Stimulated activated CD8-positive, alpha-beta memory T cell treated with anti-CD3 and anti-CD28 coated beads, Interleukin-12 subunit alpha, Interleukin-12 subunit beta, amount 100 ng/mL, for 4 hours (primary cell): Measurements from ENCODE around the gene AP1G2.
"Not testable (repeated sequence)": the region's sequence is repeated elsewhere in the genome, so short reads cannot be mapped to it uniquely, and the experiment has no call there.

Experiments
- DNase-seq: peaks from one replicate; pipeline ENCODE4 v3.0.0-alpha.2; 2020; ENCODE audit warnings: low read depth

Gene AP1G2

DNA sequence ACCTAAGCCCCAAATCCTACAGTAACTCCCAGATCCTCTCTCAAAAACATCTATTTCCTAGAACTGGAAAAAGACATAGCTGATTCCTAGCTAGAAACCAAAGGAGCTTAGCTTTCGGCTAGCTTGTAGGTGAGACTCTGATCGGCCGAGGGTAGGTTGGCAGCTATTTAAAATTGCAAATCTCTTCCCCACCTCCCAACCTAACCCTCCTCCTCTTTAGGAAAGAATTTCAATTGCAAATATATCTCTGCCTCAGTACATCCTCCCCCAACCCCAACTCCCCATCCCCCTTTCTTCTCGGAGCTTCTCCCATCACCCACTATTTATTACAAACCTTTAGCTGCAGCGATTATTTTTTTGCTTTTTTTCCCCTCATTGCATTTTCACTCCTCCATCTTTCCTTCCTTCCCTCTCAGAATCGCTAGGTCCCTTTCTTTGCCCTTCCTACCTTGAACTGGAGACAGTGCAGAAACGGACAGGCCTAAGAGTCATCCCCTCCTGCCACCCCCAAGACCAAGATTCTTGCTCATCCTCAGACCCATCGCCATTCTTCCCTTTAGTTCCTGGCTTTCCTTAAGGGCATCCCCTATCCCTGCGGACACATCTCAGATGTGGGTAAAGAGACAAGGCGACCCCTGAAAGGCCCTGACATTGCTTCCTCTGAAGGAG, 29.4 kb downstream of the AP1G2 start:
- DNase-seq, result no peak

DNA sequence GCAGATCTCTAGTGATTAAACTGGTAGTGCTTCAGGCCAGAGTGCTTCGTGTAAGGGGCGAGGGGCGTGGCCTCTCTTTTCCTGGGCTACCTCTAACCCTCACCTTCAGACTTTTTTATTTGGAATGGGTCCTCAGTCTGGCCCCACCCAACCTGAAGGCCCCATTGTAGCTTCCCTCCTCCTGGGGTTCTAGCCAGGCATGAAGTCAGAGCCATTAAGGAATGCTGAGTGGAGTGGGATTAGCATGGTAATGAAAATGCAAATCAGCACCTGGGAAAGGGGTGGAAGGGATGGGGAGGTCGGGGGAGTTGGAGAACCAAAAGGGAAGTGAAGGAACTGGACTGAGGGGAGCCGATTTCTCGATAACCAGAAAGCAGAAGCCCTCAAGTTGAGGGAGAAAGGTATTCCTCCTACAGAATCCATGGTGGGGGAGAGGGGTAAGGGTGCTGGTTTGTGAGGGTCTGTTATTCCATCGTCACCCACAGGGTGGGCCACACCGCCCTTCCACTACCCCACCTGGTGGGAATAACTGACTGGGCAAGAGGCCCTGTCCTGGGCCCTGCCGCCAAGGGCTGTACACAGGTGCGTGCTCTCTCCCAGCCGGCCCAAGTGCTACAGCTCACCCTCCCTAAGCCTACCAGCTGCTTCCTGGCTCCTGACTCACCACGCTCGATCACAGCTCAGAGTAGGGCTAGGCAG, 30.1 kb downstream of the AP1G2 start:
- DNase-seq, result no peak

DNA sequence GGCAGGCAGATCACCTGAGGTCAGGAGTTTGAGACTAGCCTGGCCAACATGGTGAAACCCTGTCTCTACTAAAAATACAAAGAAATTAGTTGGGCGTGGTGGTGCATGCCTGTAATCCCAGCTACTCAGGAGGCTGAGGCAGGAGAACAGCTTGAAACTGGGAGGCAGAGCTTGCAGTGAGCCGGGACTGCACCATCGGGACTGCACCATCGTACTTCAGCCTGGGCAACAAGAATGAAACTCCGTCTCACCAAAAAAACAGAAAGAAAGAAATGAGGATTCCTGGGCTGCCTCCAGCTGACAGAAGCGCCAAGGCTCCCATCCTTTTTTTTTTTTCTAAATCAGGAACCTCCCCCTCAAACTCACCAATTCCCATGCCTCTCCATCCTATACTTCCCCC, 30.7 kb downstream of the AP1G2 start:
- not testable (repeated sequence) for DNase-seq

DNA sequence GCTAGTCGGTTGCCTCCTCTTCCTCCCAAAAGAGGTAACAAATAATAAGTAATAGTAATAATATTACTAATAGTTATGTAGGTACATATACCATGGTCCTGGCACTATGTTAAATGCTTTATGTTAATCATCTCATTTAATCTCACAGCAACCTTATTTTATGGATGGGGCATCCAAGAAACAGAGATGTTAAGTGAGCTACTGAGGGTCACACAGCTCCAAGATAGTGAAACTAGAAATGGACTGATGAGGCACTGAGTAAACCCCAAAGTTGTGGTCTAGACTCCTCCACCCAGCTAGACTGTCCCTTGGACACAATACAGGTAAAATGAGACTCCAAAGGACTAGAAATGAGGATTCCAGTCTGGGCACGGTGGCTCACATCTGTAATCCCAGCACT, 31.1 kb downstream of the AP1G2 start:
- DNase-seq, result no peak

DNA sequence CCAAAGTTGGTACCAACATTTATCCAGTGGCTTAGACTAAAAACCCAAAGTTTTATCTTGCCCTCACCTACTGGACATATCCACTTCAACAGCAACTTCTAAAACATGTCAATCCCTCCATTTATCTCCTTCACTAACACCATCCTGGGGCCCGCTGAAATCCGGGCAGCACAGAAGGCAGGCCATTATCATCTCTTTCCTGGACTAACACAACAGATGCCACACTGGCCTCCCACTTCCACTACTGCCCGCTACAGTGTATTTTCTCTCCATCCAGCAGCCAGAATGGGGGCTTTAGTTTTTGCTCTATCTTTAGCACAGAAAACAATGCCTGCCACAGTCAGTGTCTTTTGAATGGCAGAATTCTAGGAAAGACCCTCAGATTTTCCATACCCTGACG, 31.6 kb downstream of the AP1G2 start:
- DNase-seq, result no peak

DNA sequence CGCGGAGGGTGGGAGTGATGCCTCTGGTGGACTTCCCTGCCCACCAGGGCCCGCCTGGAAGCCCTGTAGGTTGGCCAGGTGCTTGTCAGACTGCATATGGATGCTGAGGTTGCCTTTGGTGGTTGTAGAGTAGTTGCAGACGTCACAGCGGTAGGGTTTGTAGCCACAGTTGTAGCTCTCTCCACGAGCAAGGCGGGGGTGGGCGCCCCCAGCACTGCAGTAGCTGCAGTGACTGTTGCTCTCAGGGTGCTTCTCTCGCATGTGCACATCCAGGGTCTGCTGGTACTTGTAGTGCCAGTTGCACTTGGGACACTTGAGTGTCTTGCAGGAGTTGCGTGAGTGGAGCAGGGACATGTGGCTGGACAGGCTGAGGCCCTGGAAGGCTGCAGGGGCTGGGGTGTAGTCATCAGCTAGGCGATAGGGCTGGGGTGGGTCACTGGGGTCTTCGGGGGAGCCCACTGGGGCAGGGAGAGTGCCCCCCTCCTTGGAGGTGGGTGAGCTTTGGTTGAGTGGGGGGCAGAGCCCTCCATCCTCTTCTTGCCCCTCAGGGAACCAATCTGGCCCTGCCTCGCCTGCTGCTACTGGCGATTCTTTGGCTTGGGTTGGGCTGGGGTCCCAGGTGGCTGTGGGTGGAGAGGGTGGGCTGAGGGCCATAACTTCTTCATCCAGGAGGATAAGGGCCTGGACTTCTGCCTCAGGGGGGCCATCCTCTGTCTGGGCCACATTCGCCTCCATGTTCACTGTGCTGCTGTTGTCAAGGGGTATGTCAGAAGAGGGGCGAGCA, 33.7 kb downstream of the AP1G2 start:
- no peak for DNase-seq

DNA sequence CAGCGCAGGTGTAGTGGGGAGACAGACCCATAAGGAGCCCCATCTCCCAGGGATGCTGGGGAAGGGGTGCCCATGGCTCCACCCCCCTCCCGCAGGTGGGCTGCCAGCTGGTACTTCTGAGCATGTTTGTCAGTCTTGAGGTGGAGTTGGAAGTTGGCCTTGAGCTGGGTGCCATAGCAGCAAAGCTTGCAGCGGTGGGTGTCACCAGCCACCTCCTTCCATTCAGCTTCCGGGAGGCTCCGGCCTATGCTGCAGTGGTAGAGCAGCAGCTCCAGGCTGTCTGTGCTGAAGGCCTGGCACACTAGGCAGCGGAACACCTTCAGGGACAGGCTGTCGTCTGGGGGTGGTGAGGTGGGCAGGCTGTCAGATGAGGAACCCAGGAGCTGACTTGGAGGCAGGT, 34.9 kb downstream of the AP1G2 start:
- no peak for DNase-seq

DNA sequence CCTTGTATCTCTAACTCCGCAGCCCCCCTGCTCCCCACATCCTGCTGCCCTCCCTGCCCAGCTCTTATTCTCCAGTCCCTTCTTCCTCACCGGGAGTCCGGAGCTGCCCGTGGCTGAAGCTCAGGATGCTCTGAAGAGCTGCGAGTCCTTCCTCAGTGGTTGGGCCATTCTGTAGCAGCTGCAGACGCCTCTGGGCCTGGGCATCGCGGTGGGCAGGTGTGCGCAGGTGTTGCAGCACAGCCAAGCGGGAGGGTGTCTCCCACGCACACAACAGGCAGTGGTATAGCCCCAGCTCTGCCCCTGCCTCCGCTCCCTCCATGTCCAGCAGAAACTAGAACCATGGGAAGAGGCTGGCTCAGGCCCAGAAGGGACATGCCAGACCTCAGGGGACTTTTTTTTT, 36.2 kb downstream of the AP1G2 start:
- DNase-seq, result no peak

DNA sequence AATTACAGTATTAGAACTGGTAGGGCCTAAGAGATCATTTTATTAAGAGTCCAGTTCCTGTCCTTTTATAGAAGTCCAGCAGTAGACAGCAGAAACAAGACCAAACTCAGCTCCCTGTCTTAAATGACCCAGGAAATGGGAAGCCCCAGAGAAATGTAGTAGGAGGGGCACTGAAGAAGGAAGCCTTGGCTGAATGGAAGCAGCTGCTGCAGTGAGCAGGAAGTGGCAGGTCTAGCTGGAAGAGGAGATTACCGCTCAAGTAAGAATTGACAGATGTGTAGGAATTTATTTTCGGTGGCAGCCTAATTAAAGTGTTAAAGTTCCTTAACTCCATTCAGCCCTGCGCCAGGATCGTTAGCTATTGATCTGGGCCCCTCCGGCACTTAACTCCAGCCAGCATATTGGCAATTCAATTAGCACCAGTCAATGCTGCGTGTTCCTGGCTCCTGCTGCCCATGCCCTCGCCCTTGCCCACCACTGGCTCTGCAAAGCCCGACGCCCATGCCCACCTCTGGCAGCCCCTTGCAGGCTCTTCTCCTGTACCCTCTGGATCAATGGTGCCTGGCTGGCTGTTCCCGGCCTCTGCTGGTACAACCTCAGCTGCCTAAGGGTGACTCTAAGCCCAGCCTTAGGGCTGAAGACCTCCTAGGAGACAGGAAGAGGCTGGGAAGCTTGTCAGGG, 37.1 kb downstream of the AP1G2 start:
- no peak for DNase-seq

DNA sequence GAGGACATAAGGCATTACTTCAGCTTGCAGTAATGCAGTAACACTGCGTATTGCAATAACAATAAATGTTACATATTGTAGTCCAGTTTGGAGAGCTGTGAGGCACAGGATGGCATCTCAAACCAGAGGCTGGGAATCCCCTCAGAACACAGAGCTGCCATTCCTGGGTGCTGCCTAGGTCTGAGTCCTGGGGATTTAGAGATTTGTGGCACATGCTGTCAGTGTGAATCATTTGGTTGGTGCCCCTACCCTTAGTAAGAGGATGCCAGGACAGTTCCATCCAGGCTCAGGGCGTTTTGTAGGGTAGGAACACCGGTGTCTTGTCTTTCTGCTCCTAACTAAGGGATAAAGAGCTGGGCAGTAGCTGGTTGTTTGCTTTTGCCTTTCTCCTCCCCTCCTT, 38.6 kb downstream of the AP1G2 start:
- no peak for DNase-seq

DNA sequence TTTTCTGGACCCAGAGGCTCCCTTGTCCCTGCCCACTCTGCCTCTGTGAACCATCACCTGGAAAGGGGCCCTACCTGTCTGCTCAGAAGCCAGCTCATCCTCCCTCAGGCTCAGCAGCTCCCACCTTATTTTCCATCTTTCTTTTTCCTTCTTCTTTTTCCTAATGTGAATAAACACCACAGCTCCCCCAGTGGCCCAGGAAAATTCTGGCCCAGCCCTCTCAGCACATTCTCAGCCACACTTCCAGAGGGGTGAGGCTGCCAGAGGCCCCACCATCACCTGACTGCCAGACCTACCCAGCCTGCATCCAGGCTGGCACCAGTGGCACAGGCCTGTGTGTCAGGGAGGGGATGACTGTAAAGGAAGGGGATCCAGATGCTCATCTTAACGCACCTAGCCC, 39.0 kb downstream of the AP1G2 start:
- DNase-seq, result no peak

DNA sequence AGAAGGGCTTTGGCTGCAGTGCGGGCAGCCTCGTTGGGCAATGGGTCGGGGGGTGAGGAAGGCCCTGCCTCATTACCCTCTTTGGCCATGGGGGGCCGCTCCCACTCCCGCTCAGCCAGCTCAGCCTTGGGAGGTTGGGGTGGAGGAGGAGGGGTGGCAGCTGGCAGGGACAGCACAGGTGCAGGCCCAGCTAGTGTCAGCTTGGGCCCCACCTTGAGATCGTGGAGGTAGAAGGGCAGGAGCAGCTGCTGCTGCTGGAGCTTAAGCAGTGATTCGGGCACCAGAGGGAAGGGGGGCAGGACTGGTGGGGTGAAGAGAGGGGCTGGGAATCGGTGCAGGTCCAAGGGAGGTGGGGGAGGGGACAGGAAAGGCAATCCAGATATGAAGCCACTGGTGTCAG, 42.0 kb downstream of the AP1G2 start:
- DNase-seq, result no peak

DNA sequence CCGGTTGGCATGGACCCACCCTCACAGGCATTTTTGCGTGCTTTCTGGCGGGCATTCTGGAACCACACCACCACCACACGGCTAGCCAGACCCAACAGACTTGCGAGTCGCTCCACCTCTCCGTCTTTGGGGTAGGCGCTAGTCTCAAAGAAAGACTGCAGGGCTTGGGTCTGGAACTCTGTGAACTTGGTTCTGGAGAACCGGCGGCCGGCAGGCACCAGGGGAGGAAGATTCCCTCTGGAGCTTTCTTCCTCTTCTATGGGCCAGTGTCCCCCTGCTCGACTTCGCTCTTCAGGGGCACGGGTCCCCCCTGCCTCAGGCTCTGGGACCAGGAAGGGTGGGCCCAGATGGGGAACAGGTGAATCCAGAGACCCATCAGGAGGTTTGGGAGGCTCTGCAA, 42.6 kb downstream of the AP1G2 start:
- no peak for DNase-seq

DNA sequence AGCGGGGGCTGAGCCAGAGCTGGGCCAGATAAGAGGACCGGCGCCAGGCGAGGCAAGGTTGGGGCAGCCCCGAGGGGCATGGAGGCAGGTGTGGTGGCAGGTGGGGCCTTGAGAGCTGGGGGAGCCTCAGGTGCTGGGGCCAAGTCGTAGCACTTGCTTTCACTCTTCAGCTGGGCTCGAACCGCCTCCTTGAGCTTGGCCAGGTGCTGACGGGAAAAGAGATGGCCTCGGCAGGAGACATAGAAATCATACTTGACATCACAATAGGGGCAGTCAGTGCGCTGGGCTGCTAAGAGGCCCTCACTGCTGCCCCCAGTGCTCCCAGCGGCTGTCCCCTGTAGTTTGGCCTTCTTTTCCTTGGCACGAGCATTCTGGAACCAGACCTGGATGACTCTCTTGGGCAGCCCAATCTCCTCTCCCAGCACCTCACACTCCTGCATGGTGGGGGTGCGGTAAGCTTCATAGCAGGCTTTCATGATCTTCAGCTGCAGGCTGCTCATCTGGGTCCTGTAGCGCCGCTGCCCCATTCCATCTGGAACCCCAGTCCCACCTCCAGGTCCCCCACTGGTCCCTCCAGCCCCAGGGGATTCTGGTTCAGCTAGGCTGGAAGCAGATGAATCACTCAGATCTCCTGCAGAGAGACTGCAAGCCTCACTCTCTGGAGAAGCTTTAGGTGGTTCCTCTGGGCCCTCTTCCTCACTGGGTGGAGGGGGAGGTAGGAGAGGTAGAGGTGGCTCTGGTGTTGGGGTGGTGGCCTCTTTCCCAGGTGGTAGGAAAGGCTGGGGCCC, 44.2 kb downstream of the AP1G2 start:
- DNase-seq, result no peak

DNA sequence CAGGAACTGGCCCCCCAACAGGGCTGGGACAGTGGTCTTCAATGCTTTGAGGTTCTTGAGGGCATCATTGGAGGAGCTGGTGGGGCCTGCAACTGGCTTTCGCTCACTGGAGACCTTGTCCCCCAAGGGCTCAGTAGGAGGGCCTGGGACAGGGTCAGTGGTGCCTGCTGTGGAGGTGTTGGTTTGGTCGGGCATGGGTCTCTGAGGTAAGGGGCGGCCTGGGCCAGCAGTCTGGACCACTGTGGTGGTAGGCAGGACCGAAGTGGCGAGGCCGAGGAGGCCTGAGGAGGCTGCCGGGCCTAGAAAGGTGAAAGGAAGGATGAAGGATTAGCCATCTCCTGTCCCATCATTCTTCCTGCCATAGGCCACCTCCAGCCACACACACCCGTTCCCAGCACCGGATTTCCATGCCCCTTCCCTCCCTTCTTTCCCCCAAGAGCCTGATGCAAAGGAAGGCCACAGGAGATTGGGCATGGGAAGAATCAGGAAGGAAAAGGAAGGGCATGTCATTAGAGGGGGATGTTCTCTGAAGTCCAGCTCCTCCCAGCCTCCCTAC, 44.9 kb downstream of the AP1G2 start:
- no peak for DNase-seq

DNA sequence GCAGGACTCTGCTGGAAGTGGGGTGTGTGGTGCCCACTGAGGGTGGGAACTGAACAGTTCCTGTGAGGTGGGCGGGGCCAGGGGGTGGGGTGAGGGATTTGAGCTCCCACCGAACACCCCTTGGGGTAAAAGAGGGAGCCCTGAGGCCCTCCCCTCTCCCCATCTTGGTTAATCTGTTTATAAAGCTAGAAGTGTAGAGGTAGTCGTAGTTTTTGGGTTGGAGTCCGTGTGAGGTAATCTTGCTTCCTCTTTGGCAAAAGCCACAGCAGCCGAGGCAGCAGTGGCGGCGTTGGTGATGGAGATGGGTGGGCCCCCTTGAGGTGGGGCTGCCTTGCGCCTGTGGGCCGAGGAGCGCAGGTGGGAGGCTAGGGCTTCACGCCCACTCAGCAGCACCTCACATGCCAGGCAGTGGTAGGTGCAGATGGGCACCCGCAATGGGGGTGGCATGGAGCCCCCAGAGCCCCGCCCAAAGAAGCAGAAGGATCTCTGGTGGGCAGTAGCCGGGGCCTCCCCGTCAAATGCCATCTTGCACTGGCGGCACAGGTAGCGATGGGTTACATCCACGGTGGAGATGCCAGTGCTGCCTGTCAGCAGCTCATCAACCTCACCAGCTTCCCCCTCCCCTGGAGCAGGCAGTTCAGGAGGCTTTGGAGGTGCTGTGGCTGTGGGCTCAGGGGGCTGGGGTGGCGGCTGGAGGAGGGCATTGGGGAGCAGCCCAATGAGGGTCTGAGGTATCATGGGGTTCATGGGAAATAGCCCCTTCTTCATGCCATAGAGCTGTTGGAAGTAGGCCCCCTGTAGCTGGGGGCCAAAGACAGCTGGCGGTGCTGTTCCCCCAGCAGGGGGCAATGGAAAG, 45.6 kb downstream of the AP1G2 start:
- no peak for DNase-seq

DNA sequence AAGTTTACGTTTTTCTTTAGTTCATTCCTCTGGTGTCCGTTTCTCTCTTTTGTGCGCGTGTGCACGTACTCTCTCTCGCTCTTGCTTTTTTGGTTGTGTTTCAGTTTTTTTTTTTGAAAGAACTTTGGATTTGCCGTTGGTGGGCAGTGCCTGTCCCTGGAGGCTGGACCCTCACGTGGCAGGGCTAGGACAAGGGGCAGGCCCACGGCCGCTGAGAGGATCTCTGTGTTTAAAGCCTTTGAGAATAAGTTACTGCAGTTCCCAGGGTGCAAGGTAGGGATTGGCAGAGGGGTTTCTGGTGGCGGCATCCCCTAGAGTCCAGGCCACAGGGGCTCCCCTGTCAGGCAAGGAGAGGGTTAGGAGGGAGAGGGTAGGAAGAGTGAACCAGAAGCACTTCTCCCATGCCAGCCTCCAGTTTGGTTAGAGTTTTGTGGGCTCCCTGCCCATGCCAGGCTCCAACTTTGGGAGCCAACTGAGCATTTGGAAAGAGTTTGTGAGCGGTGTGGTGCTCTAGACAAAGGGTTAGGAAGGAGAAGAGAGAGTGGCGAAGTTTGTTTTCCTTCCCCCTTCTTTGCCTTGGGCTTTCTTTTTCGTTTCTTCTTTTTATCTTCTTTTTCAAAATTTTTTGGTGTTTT, 46.6 kb downstream of the AP1G2 start:
- no peak for DNase-seq

DNA sequence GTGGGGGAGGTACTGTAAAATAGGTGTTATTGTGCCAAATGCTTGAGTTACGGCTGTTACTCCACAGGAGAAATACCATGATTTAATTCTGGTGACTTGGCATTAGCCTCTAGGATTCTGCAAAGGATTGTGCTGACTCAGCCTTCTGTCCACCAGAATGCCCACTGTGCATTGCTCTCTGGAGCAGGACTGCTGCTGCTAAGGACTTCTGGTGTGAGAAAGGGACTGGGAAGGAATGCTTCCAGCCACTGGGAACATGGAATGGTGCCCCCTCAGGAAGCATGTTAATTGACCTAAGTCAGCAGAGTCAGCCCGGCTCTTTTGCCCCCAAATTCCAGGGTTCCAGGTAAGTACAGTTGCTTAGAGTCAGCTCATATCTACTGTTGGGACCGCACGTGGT, 48.9 kb downstream of the AP1G2 start:
- no peak for DNase-seq

DNA sequence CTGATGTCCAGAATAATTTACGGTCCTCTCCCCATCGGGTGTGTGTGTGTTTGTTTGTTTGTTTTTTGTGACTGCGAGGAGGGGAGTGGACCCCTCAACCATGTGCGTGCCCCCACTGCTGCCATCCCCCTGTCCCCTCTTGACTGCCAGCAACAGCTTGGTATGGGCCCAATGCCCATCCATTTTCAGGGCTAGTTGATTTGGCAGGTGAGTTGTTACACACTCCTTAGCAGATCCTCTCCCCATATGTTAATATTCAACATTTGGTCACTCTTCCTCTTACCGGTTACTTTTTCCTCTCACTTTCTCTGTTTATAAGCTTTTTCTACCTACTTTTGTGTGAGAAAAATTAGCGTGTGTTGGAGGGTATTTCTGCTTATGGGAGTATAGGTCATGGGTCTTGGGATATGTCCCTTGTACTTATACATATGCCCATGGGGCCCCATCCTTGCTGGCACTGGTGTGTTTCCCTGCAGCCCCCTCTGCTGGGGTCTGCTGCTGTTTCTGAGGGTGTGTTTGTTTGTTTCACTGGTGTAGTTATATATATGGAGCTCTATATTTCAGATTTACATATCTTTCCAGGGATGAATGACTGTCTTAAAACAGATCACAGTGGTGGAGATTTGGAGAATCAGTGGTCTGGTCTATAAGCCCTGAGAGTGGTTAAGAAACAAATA, 49.8 kb downstream of the AP1G2 start:
- DNase-seq, result no peak

DNA sequence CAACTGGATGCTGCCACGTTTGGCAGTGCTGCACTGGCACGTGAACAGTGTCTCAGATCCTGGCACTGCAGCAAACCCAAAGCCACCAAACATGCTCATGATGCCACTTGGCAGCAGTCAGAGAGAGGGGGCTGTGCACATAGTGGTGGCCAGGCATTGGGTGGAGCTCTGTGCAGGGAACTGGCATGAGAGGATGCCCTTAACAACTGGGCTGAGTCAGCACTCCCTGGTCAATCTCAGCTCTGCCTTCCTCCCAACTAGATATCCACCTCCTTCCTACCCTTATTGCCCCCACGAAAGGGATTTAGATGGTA, 53.0 kb downstream of the AP1G2 start:
- DNase-seq, result no peak
